CD14-positive monocyte (primary cell): Measurements from ENCODE around the gene ATG13. TPM values are rescaled to one million over a fixed set of nuclear protein-coding genes. Genes with fewer than 3 reads are reported as not detected.
A peak's percentile ranks its signal among the peaks of the same experiment; 100 is the strongest.

Experiments used
- DNase-seq, 3 donors: peaks; one replicate each; pipeline ENCODE4 v3.0.0-alpha.2; 2011 to 2022
- H2AFZ ChIP-seq: 2 replicates; pipeline ENCODE4 v1.6.0; 2012; ENCODE audit warnings: mild to moderate bottlenecking, low read depth, low read length, inconsistent platforms; ENCODE audit not compliant: insufficient read depth, poor library complexity, severe bottlenecking
- H3K27ac ChIP-seq, 2 donors: 1 replicate in 1 of 2; 2 replicates in 1 of 2; pipeline ENCODE4 v1.5.1; 2012 to 2013; ENCODE audit warnings: low read length in 2 of 2, control low read depth in 1 of 2, inconsistent platforms in 1 of 2, low read depth in 1 of 2, mild to moderate bottlenecking in 1 of 2
- H3K27me3 ChIP-seq, 2 donors: one replicate each; pipeline versions ENCODE4 v1.6.0 to v1.6.1; 2011 to 2013; ENCODE audit warnings: low read length in 2 of 2; ENCODE audit not compliant: control insufficient read depth in 2 of 2, insufficient read depth in 2 of 2
- H3K36me3 ChIP-seq, 2 donors: replicated peaks in 1 of 2; 1 replicate in 1 of 2; 2 replicates in 1 of 2; pipeline versions ENCODE4 v1.5.1 to v1.6.1; 2012 to 2013; ENCODE audit warnings: low read length in 2 of 2, control low read depth in 1 of 2, inconsistent platforms in 1 of 2, mild to moderate bottlenecking in 1 of 2; ENCODE audit not compliant: insufficient read depth in 2 of 2, control insufficient read depth in 1 of 2
- H3K4me1 ChIP-seq, 2 donors: 1 replicate in 1 of 2; 2 replicates in 1 of 2; pipeline versions ENCODE4 v1.5.1 to v1.6.1; 2012 to 2013; ENCODE audit warnings: low read length in 2 of 2, control low read depth in 1 of 2, inconsistent platforms in 1 of 2, mild to moderate bottlenecking in 1 of 2, moderate library complexity in 1 of 2; ENCODE audit not compliant: insufficient read depth in 2 of 2, control insufficient read depth in 1 of 2
- H3K4me2 ChIP-seq: replicated peaks from 2 replicates; pipeline ENCODE3; 2012; ENCODE audit warnings: low read length, moderate library complexity, mild to moderate bottlenecking; ENCODE audit not compliant: poor library complexity, severe bottlenecking; ENCODE audit errors: extremely low read depth
- H3K4me3 ChIP-seq, 3 experiments: fragments of 200-600 bp in 1 of 3; sonication (generic) in 1 of 3; replicated peaks in 1 of 3; 1 replicate in 2 of 3; 2 replicates in 1 of 3; pipeline ENCODE4 v1.5.1; 2011 to 2013; ENCODE audit warnings: low read length in 3 of 3, mild to moderate bottlenecking in 3 of 3, control low read depth in 2 of 3, low read depth in 2 of 3, inconsistent platforms in 1 of 3, moderate library complexity in 1 of 3
- H3K79me2 ChIP-seq: 2 replicates; pipeline ENCODE4 v1.6.0; 2012; ENCODE audit warnings: mild to moderate bottlenecking, control low read depth, inconsistent platforms, low read length, moderate library complexity; ENCODE audit not compliant: insufficient read depth
- H3K9ac ChIP-seq: 2 replicates; pipeline ENCODE4 v1.6.0; 2017; ENCODE audit warnings: low read length, mild to moderate bottlenecking; ENCODE audit not compliant: insufficient read depth, poor library complexity, severe bottlenecking
- H3K9me3 ChIP-seq, 2 donors: replicated peaks in 1 of 2; 1 replicate in 1 of 2; 2 replicates in 1 of 2; pipeline versions ENCODE4 v1.5.1 to v1.6.1; 2012 to 2013; ENCODE audit warnings: low read length in 2 of 2, control low read depth in 1 of 2; ENCODE audit not compliant: control insufficient read depth in 1 of 2, insufficient read depth in 1 of 2
- H4K20me1 ChIP-seq: 2 replicates; pipeline ENCODE4 v1.6.0; 2012; ENCODE audit warnings: mild to moderate bottlenecking, low read length, control low read depth, moderate library complexity; ENCODE audit not compliant: insufficient read depth
- H3K27ac Mint-ChIP-seq, 7 donors: one replicate each; pipeline ENCODE4 v1.8.0; 2020; ENCODE audit warnings: mild to moderate bottlenecking in 7 of 7, mixed read lengths in 7 of 7, moderate library complexity in 6 of 7, inconsistent platforms in 2 of 7
- H3K27me3 Mint-ChIP-seq, 3 donors: one replicate each; pipeline ENCODE4 v1.8.0; 2021 to 2022; ENCODE audit warnings: low read depth in 3 of 3, mild to moderate bottlenecking in 3 of 3, mixed read lengths in 3 of 3, moderate library complexity in 3 of 3, inconsistent platforms in 1 of 3
- H3K36me3 Mint-ChIP-seq, 2 donors: one replicate each; pipeline ENCODE4 v1.8.0; 2020; ENCODE audit warnings: mixed read lengths in 2 of 2, inconsistent platforms in 1 of 2, mild to moderate bottlenecking in 1 of 2
- H3K4me1 Mint-ChIP-seq: one replicate; pipeline ENCODE4 v1.8.0; 2020; ENCODE audit warnings: mild to moderate bottlenecking, mixed read lengths
- H3K4me3 Mint-ChIP-seq, 2 donors: one replicate each; pipeline ENCODE4 v1.8.0; 2020; ENCODE audit warnings: mild to moderate bottlenecking in 2 of 2, mixed read lengths in 2 of 2, moderate library complexity in 1 of 2
- H3K9me3 Mint-ChIP-seq, 7 donors: one replicate each; pipeline ENCODE4 v1.8.0; 2020 to 2022; ENCODE audit warnings: mixed read lengths in 7 of 7, mild to moderate bottlenecking in 6 of 7, moderate library complexity in 6 of 7, inconsistent platforms in 2 of 7
- CTCF ChIP-seq: fragments of 200-600 bp; IDR thresholded peaks from one replicate; pipeline ENCODE4 v1.8.0; 2022; ENCODE audit warnings: antibody characterized with exemption, mild to moderate bottlenecking
- WGBS: methylation state at CpG from one replicate; pipeline ENCODE4 v1.1.5; 2013; ENCODE audit warnings: missing lambda C conversion rate; ENCODE audit not compliant: insufficient coverage; 5-methylcytosine and 5-hydroxymethylcytosine counted together
- intact Hi-C, 2 donors: fragments of 100-400 bp; cut with micrococcal nuclease; formaldehyde crosslinking; loops; one replicate each; pipeline versions ENCODE4 v1.15.0 to v1.15.1; 2023
- polyA plus RNA-seq, 3 donors: library from polyadenylated mRNA; depleted of rRNA in 1 of 3; unstranded in 2 of 3; stranded (reverse) in 1 of 3; fragments of 300-500 nt in 2 of 3; fragments of >200 nt in 1 of 3; fragmentation: Illumina TruSeq in 2 of 3; gene quantifications; 1 replicate in 2 of 3; 2 replicates in 1 of 3; pipeline ENCODE4 v1.2.3, GENCODE V29; 2012 to 2021

Gene ATG13
- polyA plus RNA-seq, 3 donors: 33.7 to 55.5 (median 51.2) TPM

- no peak for DNase-seq
- no peaks in the 10 kb centered on the region for H3K9me3 ChIP-seq
- H3K27ac Mint-ChIP-seq: peak overlapping the region in 3 of 7 donors; percentile 30 to 37 (median 33)
- peaks cover 55 to 69% of the 10 kb centered on the region in 2 donors for H3K36me3 ChIP-seq
- peaks cover 0 to 1% (median 0%) of the 10 kb centered on the region in 7 donors for H3K9me3 Mint-ChIP-seq
- no peak overlapping the region for H3K4me3 ChIP-seq
- intact Hi-C loops: no loop called here
- H4K20me1 ChIP-seq: no peaks in the 10 kb centered on the region
- H3K4me2 ChIP-seq: no peak overlapping the region
- peaks cover 37% of the 10 kb centered on the region for H3K79me2 ChIP-seq
- H3K4me1 ChIP-seq: peaks cover 41 to 46% of the 10 kb centered on the region in 2 donors
- peaks cover 56 to 82% of the 10 kb centered on the region in 2 donors for H3K36me3 Mint-ChIP-seq
- H3K27me3 ChIP-seq: no peaks in the 10 kb centered on the region
- H3K27me3 Mint-ChIP-seq: no peaks in the 10 kb centered on the region
- WGBS: 95% methylated on average over 15 of the region's 22 CpGs
- TF ChIP-seq CTCF: no peak
- H2AFZ ChIP-seq: no peak overlapping the region
- H3K27ac ChIP-seq: no peak overlapping the region
- no peak overlapping the region for H3K9ac ChIP-seq
- H3K4me1 Mint-ChIP-seq: peaks cover 42% of the 10 kb centered on the region
- no peak overlapping the region for H3K4me3 Mint-ChIP-seq
Observed at GRCh38 chr11:46680815-46681214, 63.5 kb downstream of the ATG13 start.

- TF ChIP-seq CTCF: no peak
- Histone ChIP-seq H2AFZ (no peak overlapping the region), H3K27ac (peak overlapping the region in 1 of 2 donors; percentile 45), H3K36me3 (peaks cover 63 to 79% of the 10 kb centered on the region in 2 donors), H4K20me1 (no peaks in the 10 kb centered on the region), H3K9ac (no peak overlapping the region), H3K9me3 (no peaks in the 10 kb centered on the region), H3K79me2 (peaks cover 34% of the 10 kb centered on the region), H3K4me2 (no peak overlapping the region), H3K27me3 (no peaks in the 10 kb centered on the region), H3K4me3 (no peak overlapping the region), H3K4me1 (peaks cover 32 to 36% of the 10 kb centered on the region in 2 donors)
- peaks cover 63 to 89% of the 10 kb centered on the region in 2 donors for H3K36me3 Mint-ChIP-seq
- H3K27me3 Mint-ChIP-seq: peaks cover 0 to 2% (median 0%) of the 10 kb centered on the region in 3 donors
- 95% methylated on average over 11 of the region's 11 CpGs for WGBS
- peak overlapping the region in 1 of 7 donors; percentile 38 for H3K27ac Mint-ChIP-seq
- H3K4me1 Mint-ChIP-seq: peaks cover 34% of the 10 kb centered on the region
- no peak overlapping the region for H3K4me3 Mint-ChIP-seq
- intact Hi-C loops: no loop called here
- no peak for DNase-seq
- peaks cover 0 to 1% (median 0%) of the 10 kb centered on the region in 7 donors for H3K9me3 Mint-ChIP-seq
Observed at GRCh38 chr11:46681814-46682213, 64.5 kb downstream of the ATG13 start.
